HepG2 (cell line): ENCODE data around the gene TOB2. TPM values are rescaled to one million over a fixed set of nuclear protein-coding genes. Genes with fewer than 3 reads are reported as not detected.

ENCODE experiments used
- ATAC-seq: fragments of 200-7000 bp; cut with Tn5 transposase; 3 replicates; pipeline ENCODE4 v1.9.1; 2020; ENCODE audit warnings: mild to moderate bottlenecking, moderate library complexity
- BruUV-seq: library from RNA; stranded (reverse); fragments of 400-500 nt; replicated peaks from 2 replicates; lab custom pipeline; 2021; lab: Mats Ljungman, UMichigan
- CTCF ChIA-PET: fragments of 300-600 bp; formaldehyde crosslinking; extraction: SDS; loops from one replicate; lab custom pipeline; 2021; ENCODE audit warnings: low total read pairs, inconsistent platforms, low intra/inter-chr PET ratio; lab: Yijun Ruan, JAX
- POLR2A ChIA-PET: fragments of 350-600 bp; sonication (Branson Sonifier 250); formaldehyde crosslinking; loops from one replicate; lab custom pipeline; 2020; ENCODE audit warnings: antibody characterized with exemption, inconsistent platforms; lab: Yijun Ruan, JAX
- DNase-seq: peaks from one replicate; pipeline ENCODE4 v3.0.0-alpha.2; 2015; ENCODE audit warnings: low spot score
- FAIRE-seq: peaks from 3 replicates; lab custom pipeline; 2011; peaks lifted over from hg19 to GRCh38; lab: Jason Lieb, UNC
- H2AFZ ChIP-seq: one replicate; pipeline ENCODE4 v1.6.1; 2011; ENCODE audit warnings: low read length, inconsistent platforms
- H3K27ac ChIP-seq: fragments of 300-600 bp; 3 replicates; pipeline ENCODE4 v1.8.0; 2011; ENCODE audit warnings: mixed run types, mild to moderate bottlenecking, mixed read lengths, low read length, inconsistent platforms; ENCODE audit not compliant: insufficient read depth; ENCODE audit errors: extremely low read length
- H3K27me3 ChIP-seq, 2 experiments: fragments of 200-600 bp in 1 of 2; 2 replicates in 1 of 2; 3 replicates in 1 of 2; pipeline versions ENCODE4 v1.6.0 to v1.8.0; 2011; ENCODE audit warnings: low read length in 2 of 2, mild to moderate bottlenecking in 2 of 2, moderate library complexity in 2 of 2, inconsistent platforms in 1 of 2; ENCODE audit not compliant: insufficient read depth in 2 of 2, control insufficient read depth in 1 of 2
- H3K36me3 ChIP-seq, 2 experiments: fragments of 200-600 bp in 1 of 2; replicated peaks in 1 of 2; 2 replicates in 1 of 2; 3 replicates in 1 of 2; pipeline versions ENCODE4 v1.5.1 to v1.8.0; 2011; ENCODE audit warnings: low read length in 2 of 2, inconsistent platforms in 1 of 2; ENCODE audit not compliant: insufficient read depth in 2 of 2, control insufficient read depth in 1 of 2
- H3K4me1 ChIP-seq: 2 replicates; pipeline ENCODE4 v1.5.1; 2012; ENCODE audit warnings: low read length, inconsistent platforms; ENCODE audit not compliant: insufficient read depth
- H3K4me2 ChIP-seq: 2 replicates; pipeline ENCODE4 v1.6.0; 2011; ENCODE audit warnings: low read depth, low read length, inconsistent platforms
- H3K4me3 ChIP-seq, 3 experiments: fragments of 200-600 bp in 1 of 3; sonication (generic), shearing (Covaris generic) in 1 of 3; replicated peaks in 1 of 3; 2 replicates each; pipeline ENCODE4 v1.5.1; 2011 to 2016; ENCODE audit warnings: low read length in 3 of 3, inconsistent platforms in 2 of 3, low read depth in 2 of 3, mild to moderate bottlenecking in 2 of 3, control low read depth in 1 of 3, mixed read lengths in 1 of 3; ENCODE audit not compliant: insufficient read depth in 1 of 3
- H3K79me2 ChIP-seq: one replicate; pipeline ENCODE4 v1.6.1; 2011; ENCODE audit warnings: low read length, inconsistent platforms; ENCODE audit not compliant: insufficient read depth
- H3K9ac ChIP-seq: 2 replicates; pipeline ENCODE4 v1.6.0; 2011; ENCODE audit warnings: mild to moderate bottlenecking, low read depth, low read length, inconsistent platforms; ENCODE audit not compliant: insufficient read depth
- H3K9me3 ChIP-seq: 2 replicates; pipeline ENCODE4 v1.5.1; 2012; ENCODE audit warnings: mild to moderate bottlenecking, low read length
- H4K20me1 ChIP-seq: 2 replicates; pipeline ENCODE4 v1.6.0; 2011; ENCODE audit warnings: inconsistent platforms, mild to moderate bottlenecking, low read length, moderate library complexity; ENCODE audit not compliant: insufficient read depth
- CEBPB ChIP-seq: IDR thresholded peaks from 2 replicates; pipeline ENCODE4 v1.6.1; 2011; ENCODE audit warnings: low read depth, low read length, improper control_type of control experiment, borderline replicate concordance
- FOXP1 ChIP-seq, 2 experiments: fragments of 450-650 bp in 1 of 2; IDR thresholded peaks; 2 replicates each; pipeline ENCODE4 v1.6.1; 2017 to 2018; ENCODE audit warnings: antibody characterized with exemption in 1 of 2
- HNF4A ChIP-seq: sonication (generic); formaldehyde crosslinking; IDR thresholded peaks from 2 replicates; pipeline ENCODE4 v1.4.0; 2020; ENCODE audit warnings: missing genetic modification reagents
- HNF4G ChIP-seq, 2 experiments: sonication (generic) in 1 of 2; formaldehyde crosslinking in 1 of 2; IDR thresholded peaks; 2 replicates each; pipeline versions ENCODE4 v1.4.0 to v1.6.1; 2011 to 2020; ENCODE audit warnings: borderline replicate concordance in 2 of 2, low read depth in 2 of 2, mild to moderate bottlenecking in 2 of 2, low read length in 1 of 2, missing genetic modification reagents in 1 of 2, moderate library complexity in 1 of 2
- NCOA2 ChIP-seq: sonication (generic); formaldehyde crosslinking; IDR thresholded peaks from 2 replicates; pipeline ENCODE4 v1.8.0; 2022; ENCODE audit warnings: inconsistent platforms
- ZC3H13 ChIP-seq: sonication (generic); formaldehyde crosslinking; IDR thresholded peaks from 2 replicates; pipeline ENCODE4 v1.8.1; 2023; ENCODE audit warnings: mild to moderate bottlenecking, missing genetic modification reagents, moderate library complexity
- ZFP36L1 ChIP-seq: sonication (generic); formaldehyde crosslinking; IDR thresholded peaks from 2 replicates; pipeline ENCODE4 v1.8.0; 2022; ENCODE audit warnings: mild to moderate bottlenecking, missing genetic modification reagents, moderate library complexity
- ZNF547 ChIP-seq: sonication (generic); formaldehyde crosslinking; IDR thresholded peaks from 2 replicates; pipeline ENCODE4 v1.5.1; 2020; ENCODE audit warnings: mild to moderate bottlenecking, missing genetic modification reagents
- WGBS: methylation state at CpG from one replicate; pipeline ENCODE4 v1.1.6; 2017; ENCODE audit warnings: low lambda C conversion rate; 5-methylcytosine and 5-hydroxymethylcytosine counted together
- in situ Hi-C: cut with HindIII; loops from 2 replicates; pipeline ENCODE4 v1.10.0; 2017; ENCODE audit warnings: low pct_unique_long_range_greater_than_20kb; ENCODE audit not compliant: extremely low pct_ligation_motif_present
- intact Hi-C: fragments of 100-400 bp; cut with micrococcal nuclease; formaldehyde crosslinking; loops from one replicate; pipeline ENCODE4 v1.10.0; 2022; ENCODE audit not compliant: unreplicated experiment
- polyA plus RNA-seq, 8 experiments: library from polyadenylated mRNA; depleted of rRNA in 3 of 8; stranded (reverse) in 7 of 8; unstranded in 1 of 8; fragments of >200 nt; fragmentation: Illumina TruSeq in 4 of 8; extraction: Trizol in 4 of 8; gene quantifications; 2 replicates each; pipeline versions ENCODE4 v1.2.1 to v1.2.3, GENCODE V29; 2011 to 2016; ENCODE audit warnings: low read depth in 4 of 8, missing spikeins in 1 of 8, mixed read lengths in 1 of 8; ENCODE audit not compliant: insufficient read depth in 1 of 8
- total RNA-seq, 5 experiments: library from RNA; depleted of rRNA; stranded (reverse); fragments of >200 nt; fragmentation: Illumina TruSeq; extraction: Trizol; gene quantifications; 2 replicates each; pipeline ENCODE4 v1.2.3, GENCODE V29; 2016; ENCODE audit warnings: low read depth in 1 of 5
- TF ChIP-seq, protein P1 (sequence below): sonication (generic); formaldehyde crosslinking; IDR thresholded peaks from 2 replicates; pipeline ENCODE4 v1.4.0; 2020; ENCODE audit warnings: mild to moderate bottlenecking, missing genetic modification reagents
- TF ChIP-seq, protein P2 (sequence below): sonication (generic); formaldehyde crosslinking; IDR thresholded peaks from 2 replicates; pipeline ENCODE4 v1.4.0; 2020; ENCODE audit warnings: missing genetic modification reagents
- TF ChIP-seq, protein P3 (sequence below): sonication (generic); formaldehyde crosslinking; conservative IDR thresholded peaks from 2 replicates; pipeline ENCODE4 v1.4.0; 2020; ENCODE audit warnings: mild to moderate bottlenecking, missing genetic modification reagents, moderate library complexity
- TF ChIP-seq, protein P4 (sequence below): sonication (generic); formaldehyde crosslinking; IDR thresholded peaks from 2 replicates; pipeline ENCODE4 v1.5.0; 2020; ENCODE audit warnings: mild to moderate bottlenecking, missing genetic modification reagents

TOB2 gene
- total and polyA plus RNA-seq, 2 of the 13 experiments (the other 11 are each of a cell fraction or from before 2014, with no cell fraction given), result 12.2 to 13.7 TPM

DNA sequence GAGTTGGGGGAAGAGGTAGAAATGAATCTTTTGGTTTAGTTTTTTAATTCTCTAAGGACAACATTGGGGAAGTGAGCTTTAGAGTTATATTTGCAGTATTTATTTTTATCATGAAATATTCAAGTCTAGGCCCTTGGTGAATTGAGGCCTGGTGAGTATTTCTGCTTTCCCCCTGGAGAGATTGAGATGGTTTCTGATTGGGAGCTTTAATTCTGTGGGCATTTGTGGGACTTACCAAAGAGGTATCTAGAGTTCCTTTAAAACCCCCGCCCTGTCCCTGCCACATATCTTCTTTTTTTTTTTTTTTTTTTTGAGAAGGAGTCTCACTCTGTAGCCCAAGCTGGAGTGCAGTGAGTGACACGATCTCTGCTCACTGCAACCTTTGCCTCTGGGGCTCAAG lies 31.9 kb upstream of the TOB2 start (continued):
- TF ChIP-seq ZFP36L1 (no peak), ZC3H13 (no peak), NCOA2 (no peak)
- TF ChIP-seq, protein P1, sequence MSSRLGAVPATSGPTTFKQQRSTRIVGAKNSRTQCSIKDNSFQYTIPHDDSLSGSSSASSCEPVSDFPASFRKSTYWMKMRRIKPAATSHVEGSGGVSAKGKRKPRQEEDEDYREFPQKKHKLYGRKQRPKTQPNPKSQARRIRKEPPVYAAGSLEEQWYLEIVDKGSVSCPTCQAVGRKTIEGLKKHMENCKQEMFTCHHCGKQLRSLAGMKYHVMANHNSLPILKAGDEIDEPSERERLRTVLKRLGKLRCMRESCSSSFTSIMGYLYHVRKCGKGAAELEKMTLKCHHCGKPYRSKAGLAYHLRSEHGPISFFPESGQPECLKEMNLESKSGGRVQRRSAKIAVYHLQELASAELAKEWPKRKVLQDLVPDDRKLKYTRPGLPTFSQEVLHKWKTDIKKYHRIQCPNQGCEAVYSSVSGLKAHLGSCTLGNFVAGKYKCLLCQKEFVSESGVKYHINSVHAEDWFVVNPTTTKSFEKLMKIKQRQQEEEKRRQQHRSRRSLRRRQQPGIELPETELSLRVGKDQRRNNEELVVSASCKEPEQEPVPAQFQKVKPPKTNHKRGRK, result no peak
- TF ChIP-seq, protein P2, sequence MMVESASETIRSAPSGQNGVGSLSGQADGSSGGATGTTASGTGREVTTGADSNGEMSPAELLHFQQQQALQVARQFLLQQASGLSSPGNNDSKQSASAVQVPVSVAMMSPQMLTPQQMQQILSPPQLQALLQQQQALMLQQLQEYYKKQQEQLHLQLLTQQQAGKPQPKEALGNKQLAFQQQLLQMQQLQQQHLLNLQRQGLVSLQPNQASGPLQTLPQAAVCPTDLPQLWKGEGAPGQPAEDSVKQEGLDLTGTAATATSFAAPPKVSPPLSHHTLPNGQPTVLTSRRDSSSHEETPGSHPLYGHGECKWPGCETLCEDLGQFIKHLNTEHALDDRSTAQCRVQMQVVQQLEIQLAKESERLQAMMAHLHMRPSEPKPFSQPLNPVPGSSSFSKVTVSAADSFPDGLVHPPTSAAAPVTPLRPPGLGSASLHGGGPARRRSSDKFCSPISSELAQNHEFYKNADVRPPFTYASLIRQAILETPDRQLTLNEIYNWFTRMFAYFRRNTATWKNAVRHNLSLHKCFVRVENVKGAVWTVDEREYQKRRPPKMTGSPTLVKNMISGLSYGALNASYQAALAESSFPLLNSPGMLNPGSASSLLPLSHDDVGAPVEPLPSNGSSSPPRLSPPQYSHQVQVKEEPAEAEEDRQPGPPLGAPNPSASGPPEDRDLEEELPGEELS, result no peak
- TF ChIP-seq, all 625 proteins: peak for 0

GRCh38 chr22:41474872-41475451 lies 28.4 kb upstream of the TOB2 start:
- no TSS peak for BruUV-seq
- intact Hi-C loops, result no loop called here
- peak overlapping the region; percentile 29; the same call in 1 of the 2 replicates for H3K4me2 ChIP-seq
- peaks cover 4 to 11% of the 10 kb centered on the region in 2 experiments; a peak in 3 of 5 replicates for H3K36me3 ChIP-seq
- no peaks in the 10 kb centered on the region for H3K27me3 ChIP-seq
- DNase-seq (peak; percentile 18), FAIRE-seq (no peak), ATAC-seq (0 out of 3 replicates have a peak, but pooled peaks have one; percentile 35)
- H3K79me2 ChIP-seq, result peaks cover 81% of the 10 kb centered on the region
- no peaks in the 10 kb centered on the region for H3K9me3 ChIP-seq
- peak overlapping the region; percentile 30 for H3K27ac ChIP-seq
- WGBS, result 80% methylated on average over 6 of the region's 6 CpGs
- H3K9ac ChIP-seq, result no peak overlapping the region
- ChIA-PET POLR2A (interaction anchor here (0.7 to 1.5 kb wide), 3 partner anchors 19 to 28 kb away, joined by 3 to 7 read pairs (median 4); partner anchors contain the start of gene TOB2), CTCF (no interaction called here)
- in situ Hi-C loops, result no loop called here
- no peak overlapping the region for H3K4me3 ChIP-seq
- no peak overlapping the region for H2AFZ ChIP-seq
- H4K20me1 ChIP-seq, result 0 out of 2 replicates have a peak, but pooled peaks cover 2% of the 10 kb centered on the region
- H3K4me1 ChIP-seq, result peaks cover 48% of the 10 kb centered on the region
- TF ChIP-seq ZNF547 (no peak), CEBPB (peak; percentile 44), FOXP1 (IDR thresholded peaks at IDR 0.05) (no peak), FOXP1 (CRISPR knock-in tag; IDR thresholded peaks at IDR 0.05) (no peak), HNF4G (IDR thresholded peaks at IDR 0.05; ENCODE audit: borderline replicate concordance, low read depth, low read length) (peak; percentile 19; the same call in 1 of the 2 replicates), HNF4G (CRISPR knock-in tag; IDR thresholded peaks at IDR 0.05; ENCODE audit: borderline replicate concordance, low read depth) (no peak), HNF4A (CRISPR knock-in tag) (peak; percentile 27; the same call in 1 of the 2 replicates)
- TF ChIP-seq, protein P3, sequence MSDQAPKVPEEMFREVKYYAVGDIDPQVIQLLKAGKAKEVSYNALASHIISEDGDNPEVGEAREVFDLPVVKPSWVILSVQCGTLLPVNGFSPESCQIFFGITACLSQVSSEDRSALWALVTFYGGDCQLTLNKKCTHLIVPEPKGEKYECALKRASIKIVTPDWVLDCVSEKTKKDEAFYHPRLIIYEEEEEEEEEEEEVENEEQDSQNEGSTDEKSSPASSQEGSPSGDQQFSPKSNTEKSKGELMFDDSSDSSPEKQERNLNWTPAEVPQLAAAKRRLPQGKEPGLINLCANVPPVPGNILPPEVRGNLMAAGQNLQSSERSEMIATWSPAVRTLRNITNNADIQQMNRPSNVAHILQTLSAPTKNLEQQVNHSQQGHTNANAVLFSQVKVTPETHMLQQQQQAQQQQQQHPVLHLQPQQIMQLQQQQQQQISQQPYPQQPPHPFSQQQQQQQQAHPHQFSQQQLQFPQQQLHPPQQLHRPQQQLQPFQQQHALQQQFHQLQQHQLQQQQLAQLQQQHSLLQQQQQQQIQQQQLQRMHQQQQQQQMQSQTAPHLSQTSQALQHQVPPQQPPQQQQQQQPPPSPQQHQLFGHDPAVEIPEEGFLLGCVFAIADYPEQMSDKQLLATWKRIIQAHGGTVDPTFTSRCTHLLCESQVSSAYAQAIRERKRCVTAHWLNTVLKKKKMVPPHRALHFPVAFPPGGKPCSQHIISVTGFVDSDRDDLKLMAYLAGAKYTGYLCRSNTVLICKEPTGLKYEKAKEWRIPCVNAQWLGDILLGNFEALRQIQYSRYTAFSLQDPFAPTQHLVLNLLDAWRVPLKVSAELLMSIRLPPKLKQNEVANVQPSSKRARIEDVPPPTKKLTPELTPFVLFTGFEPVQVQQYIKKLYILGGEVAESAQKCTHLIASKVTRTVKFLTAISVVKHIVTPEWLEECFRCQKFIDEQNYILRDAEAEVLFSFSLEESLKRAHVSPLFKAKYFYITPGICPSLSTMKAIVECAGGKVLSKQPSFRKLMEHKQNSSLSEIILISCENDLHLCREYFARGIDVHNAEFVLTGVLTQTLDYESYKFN (CRISPR knock-in tag), result no peak
- TF ChIP-seq, protein P4, sequence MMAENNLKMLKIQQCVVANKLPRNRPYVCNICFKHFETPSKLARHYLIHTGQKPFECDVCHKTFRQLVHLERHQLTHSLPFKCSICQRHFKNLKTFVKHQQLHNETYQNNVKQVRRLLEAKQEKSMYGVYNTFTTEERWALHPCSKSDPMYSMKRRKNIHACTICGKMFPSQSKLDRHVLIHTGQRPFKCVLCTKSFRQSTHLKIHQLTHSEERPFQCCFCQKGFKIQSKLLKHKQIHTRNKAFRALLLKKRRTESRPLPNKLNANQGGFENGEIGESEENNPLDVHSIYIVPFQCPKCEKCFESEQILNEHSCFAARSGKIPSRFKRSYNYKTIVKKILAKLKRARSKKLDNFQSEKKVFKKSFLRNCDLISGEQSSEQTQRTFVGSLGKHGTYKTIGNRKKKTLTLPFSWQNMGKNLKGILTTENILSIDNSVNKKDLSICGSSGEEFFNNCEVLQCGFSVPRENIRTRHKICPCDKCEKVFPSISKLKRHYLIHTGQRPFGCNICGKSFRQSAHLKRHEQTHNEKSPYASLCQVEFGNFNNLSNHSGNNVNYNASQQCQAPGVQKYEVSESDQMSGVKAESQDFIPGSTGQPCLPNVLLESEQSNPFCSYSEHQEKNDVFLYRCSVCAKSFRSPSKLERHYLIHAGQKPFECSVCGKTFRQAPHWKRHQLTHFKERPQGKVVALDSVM (CRISPR knock-in tag), result peak; percentile 92
